HL-60 (cell line): ENCODE data around the gene VTCN1.

Experiments
- CTCF ChIP-seq: IDR thresholded peaks from one replicate; pipeline ENCODE4 v1.5.1; 2011; ENCODE audit warnings: low read length, control low read depth, inconsistent platforms; ENCODE audit not compliant: insufficient read depth
- GABPA ChIP-seq: IDR thresholded peaks from 2 replicates; pipeline ENCODE4 v1.6.1; 2012; ENCODE audit warnings: low read depth
- POLR2AphosphoS5 ChIP-seq: IDR thresholded peaks from 2 replicates; pipeline ENCODE4 v1.6.1; 2012; ENCODE audit warnings: low read depth

GRCh38 chr1:117122330-117123025 is 88.2 kb downstream of the VTCN1 start:
- TF ChIP-seq CTCF (no peak), POLR2AphosphoS5 (no peak), GABPA (no peak)
